NCI-H1436 (cell line): ENCODE results near the gene UBE2J2.

ENCODE experiments used
- DNase-seq: peaks from one replicate; lab custom pipeline; 2025; lab: John Stamatoyannopoulos, UW

The UBE2J2 gene

DNA sequence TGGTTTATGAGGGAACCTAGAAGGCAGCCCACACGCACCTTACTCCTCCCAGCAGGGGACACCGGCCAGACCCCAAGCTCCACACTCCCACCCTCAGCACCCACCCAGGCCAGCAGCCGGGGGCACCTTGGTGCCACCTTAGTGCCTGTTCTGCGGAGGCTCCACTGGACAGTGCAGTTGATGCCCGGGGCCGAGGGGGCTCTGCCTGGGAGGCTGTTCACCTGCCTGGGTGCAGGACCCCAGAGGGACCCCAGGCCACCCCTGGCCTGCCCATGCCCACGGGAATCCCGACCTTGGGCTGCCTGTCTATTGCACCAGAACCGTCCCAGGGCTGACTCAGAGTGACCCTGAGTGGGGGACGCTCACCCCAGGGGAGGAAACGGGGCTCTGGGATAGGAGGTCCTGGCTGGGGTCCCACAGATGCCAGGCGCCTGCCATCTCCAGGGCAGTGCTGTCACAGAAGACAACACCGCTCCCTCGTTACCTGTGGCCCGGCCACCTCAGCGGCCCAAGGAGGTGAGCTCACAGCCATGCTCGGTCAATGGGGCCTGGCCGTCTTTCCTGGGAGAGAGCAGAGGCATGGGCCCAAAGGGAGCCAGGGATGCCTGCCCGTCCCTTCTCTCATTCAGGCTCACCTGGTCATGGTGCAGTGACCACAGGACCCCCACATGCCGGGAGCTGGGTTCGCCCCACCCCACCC lies 7.3 kb upstream of the UBE2J2 start:
- DNase-seq, result no peak

DNA sequence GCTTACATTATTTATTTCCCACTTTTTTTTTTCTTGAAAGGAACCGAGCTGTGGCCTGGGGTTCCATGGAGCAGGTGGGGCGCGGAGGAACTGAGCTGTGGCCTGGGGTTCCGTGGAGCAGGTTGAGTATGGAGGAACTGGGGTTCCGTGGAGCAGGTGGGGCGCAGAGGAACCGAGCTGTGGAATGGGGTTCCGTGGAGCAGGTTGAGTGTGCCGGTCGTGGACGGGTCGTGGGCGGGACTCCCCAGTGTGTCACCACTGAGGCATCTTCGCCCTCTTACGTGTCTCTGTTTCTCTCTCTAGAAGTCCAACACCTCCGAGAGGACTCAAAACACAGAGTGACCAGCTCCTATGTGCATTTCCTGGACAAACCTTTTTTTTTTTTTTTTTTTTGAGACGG lies 5.4 kb upstream of the UBE2J2 start:
- DNase-seq, result no peak

DNA sequence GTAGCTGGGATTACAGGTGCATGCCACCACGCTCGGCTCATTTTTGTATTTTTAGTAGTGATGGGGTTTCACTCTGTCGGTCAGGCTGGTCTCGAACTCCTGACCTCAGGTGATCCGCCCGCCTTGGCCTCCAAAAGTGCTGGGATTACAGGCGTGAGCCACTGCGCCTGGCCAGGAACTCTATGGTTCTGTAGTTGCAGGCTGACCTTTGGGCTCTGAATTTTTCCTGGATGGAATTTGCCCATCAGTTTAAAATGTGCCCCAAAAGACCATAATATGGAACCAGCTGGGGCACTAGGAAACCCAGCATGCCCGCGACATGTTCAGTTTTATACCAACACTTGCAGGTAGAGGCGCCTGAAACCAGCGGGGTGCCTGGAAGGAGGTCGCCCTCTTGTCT lies 5.0 kb upstream of the UBE2J2 start:
- DNase-seq, result no peak

DNA sequence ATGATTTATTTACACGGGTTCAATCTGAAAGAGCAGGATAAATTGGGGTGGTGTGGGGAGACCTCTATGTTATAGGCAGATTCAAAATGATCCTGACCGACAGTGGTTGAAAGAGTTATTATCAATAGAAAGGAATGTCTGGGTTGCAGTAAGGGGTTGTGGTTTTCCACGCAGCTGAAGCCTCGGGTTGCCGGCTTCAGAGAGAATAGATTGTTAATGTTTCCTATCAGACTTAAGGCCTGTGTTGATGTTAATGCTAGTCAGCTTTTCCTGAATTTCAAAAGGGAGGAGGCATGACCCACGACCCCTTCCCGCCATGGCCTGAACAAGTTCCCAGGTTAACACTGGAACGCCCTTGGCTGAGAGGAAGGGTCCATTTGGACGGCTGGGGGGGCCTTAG lies 2.2 kb upstream of the UBE2J2 start:
- no peak for DNase-seq

DNA sequence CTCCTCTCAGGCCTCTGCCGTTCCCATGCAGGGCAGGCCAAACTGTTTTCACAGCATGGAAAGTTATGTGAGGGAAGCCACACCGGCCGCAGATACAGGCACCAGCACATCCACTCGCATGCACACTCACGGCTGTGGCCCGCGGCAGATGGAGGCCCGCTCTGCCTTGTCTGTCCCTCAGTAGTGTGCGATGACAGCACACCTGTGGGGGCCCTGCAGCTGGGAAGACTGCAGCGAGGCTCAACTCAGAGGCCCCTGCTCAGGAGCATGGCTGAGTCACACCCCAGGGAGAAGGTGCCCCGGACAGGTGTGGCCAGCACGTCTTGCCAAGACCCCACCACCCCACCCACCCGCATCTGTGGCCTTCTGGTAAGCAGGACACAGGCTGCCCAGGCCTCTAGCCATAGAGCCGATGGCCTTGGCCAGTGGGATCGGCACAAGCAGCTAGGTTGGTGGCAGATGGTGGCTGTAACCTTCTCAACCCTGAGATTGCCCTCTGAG lies 1.3 kb upstream of the UBE2J2 start:
- no peak for DNase-seq

DNA sequence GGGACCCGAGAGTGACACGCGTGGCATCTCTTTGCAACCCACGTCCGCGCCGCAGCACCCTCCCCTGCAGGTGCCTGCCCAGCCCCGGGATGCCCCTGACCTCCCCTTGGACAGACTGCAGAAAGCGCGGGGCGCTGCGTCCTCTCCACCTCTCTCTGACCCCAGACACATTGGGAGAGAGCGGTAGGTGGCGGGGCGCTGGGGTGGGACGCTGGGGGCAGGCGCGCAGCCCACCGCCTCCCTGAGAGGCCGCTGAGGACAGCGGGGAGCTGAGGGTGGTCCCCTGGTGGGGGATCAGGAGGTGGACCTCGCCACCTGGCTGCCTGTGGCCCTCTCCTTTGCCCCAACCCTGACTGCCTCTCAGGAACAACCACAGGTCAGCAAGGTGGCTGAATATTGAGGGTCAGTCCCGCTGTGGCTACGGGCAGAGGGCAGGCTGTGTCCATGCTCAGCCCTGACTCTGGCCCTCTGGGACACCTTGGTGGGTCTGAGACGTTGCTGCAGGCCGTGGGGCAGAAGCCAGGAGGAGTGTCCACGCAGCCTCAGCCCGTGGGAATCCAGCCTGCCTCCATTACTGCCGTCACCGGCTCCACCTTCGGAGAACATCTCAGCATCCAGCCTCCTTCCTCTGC lies 761 bp upstream of the UBE2J2 start:
- DNase-seq, result no peak

DNA sequence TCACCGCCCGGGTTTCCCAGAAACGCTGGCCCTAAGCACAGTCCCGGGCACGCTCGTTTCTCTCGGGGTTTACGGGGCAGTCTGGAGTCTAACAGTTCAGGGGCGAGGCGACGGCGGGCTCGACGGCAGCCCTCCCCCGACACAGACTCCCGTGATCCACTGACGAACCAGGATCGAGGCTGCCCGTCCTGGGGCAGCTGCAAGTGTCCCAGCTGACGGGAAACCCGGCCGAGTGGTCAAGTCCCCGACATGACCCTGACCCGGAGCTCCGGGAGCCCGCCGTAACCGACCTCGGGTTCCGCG lies 494 bp downstream of the UBE2J2 start:
- DNase-seq, result no peak

DNA sequence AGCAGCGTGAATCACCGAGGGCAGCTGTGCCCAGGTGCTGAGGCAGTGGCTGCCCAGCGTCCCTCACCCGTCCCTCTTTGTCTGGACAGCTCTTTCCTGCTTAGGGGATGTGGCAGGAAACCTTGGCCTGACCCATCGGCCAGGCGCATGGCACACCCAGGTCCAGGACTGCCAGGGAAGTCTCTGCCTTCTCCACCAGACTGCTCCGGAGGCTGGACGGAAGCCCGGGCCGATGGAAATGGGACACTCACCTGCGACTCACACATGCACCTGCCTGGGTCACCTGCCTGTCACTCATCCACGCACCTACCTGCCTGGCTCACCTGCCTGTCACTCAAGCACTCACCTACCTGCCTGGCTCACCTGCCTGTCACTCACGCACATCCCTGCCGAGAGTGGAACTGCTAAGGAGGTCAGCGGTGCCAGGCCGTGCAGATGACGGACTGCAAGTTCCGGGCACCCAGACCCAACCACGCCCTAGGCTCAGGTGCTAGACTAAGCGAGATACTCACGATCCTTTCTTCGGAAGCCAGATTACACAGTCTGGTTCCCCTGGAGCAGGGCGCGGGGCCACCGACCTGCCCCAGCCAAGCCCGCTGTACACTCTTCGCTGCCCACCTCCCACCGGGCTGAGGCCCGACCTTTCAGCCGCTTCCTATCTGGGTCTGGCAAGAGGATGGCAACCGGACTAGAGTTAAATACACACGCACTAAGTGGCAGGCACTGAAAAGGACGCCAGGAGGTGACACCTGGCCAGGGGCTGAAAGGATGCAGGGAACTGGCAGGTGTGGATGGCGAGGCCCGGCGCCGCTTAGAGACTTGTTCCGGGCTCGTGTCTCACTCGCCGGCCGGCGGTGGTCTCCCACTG lies 1.1 kb downstream of the UBE2J2 start:
- DNase-seq, result no peak

DNA sequence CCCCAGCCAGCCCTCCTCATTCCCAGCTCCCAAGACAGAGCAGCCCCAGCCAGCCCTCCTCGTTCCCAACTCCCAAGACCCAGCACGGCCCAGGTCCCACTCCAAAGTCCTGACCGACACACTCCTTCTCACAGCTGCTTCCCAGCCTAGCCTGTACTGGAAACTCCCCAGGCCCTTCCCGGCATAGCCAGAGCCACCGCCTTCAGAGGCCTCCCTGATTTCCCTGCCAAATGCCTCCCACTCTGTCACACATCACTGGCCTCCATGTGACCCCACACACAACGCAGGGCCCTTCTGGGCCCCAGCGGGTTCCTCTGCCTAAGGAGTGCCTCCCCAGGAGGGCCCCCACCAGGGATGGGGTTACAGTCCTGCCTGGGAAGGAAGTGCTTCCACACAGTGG lies 2.8 kb downstream of the UBE2J2 start:
- DNase-seq, result no peak

DNA sequence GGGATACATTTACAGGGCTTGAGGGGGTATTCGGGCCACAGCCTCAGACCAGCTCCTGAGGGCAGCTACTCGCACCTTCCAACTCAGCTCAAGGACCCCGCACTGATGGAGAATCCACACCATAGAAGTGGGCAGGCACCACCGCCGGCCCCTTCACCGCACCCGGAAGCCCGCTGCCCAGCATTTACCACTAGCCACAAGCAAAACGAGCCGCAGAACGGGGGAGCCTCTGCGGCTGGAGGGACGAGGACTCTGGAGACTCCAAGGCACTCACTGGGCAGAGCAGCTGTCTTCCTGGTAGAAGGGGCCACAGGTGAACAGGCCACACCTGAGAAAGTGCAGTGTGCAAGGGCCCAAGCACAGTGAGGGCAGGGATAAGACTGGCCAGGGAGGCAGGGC lies 5.4 kb downstream of the UBE2J2 start:
- DNase-seq, result no peak

DNA sequence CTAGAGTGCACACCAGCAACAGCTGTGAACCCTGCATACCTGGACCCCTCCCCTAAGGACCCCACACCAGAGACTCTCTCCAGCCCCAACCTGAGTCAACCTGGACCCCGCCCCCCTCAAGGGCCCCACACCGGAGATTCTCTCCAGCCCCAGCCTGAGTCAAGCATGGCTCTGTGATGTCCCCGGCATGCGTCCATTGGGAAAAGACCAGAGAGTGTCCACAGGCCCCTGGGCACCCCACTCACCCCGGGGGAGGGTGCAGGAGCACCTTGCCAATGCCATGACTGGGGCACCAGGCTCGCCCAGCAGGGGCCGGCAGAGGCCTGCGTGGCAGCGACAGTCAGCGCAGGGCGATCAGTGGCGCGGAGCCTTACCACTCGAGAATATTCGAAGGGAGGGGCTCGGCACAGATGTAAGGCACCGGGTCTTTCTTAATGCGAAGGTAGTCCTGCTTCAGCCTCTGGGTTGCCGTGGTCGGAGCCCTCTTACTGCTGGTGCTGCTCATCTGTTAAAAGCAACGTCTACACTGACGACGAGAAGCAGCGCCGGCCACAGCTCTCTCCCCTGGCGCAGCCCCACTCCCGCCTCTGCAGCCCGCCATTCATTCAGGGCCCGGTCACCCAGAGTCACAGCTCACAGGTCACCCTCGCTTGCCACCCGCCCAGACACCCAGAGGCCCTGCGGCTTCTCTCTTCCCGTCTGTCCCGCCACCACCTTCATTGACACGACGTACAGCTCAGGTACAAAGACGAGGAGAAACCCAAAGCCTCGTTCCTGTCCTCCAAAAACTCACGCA lies 6.0 kb downstream of the UBE2J2 start:
- no peak for DNase-seq

DNA sequence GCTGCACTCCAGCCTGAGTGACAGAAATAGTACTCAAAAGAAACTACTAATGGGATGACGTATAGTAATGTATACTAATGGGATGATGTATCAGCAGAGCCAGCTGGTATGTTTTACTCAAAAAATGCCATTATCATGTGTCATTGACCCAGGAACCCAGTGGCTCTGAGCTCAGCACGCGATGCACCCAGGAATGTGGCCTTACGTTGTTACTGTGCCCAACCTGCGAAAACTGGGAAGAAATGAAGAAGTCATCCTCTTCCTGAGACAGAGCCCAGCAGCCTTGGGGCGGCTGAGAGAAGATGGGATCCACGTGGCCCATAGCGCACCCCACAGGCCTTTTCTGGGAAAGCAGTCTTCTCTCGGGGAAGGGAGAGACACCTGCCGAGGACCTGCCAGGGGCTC lies 8.8 kb downstream of the UBE2J2 start:
- DNase-seq, result no peak

DNA sequence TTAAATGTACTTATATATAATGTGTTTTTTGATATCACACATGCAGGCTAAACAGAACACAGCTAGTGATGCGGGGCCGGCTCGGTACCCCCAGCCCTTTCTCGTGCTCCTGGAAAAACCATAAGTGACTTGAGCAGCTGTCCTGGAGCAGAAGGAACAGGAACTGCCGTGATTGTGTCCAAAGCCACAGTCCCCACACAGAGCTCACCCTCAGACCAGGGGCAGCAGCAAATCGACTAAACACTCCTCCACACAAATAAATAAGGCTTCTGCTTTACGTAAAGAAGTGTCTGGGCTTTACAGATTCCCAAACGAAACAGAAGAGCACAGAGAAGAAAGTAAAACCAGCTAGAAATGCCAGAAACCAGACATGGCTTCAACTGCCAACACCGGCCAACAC lies 9.6 kb downstream of the UBE2J2 start:
- no peak for DNase-seq

DNA sequence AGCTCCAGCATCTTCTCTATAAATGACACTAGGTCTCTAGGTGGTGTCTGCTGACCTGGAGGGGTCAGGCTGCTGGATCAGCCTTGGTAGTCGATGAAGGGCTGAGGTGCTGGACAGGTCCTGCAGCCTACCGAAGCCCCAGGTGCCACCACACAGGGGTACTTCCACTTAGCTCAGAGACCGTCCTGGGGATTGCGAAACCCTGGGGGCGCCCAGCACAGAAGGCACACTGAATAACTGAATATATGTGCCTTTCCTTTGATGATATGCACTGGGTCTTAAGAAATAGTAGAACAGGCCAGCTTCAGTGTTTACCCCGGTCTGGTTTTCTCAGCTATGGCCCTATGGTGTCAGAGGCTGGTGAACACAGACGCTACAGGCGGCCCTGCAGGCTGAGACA lies 10.9 kb downstream of the UBE2J2 start:
- no peak for DNase-seq

DNA sequence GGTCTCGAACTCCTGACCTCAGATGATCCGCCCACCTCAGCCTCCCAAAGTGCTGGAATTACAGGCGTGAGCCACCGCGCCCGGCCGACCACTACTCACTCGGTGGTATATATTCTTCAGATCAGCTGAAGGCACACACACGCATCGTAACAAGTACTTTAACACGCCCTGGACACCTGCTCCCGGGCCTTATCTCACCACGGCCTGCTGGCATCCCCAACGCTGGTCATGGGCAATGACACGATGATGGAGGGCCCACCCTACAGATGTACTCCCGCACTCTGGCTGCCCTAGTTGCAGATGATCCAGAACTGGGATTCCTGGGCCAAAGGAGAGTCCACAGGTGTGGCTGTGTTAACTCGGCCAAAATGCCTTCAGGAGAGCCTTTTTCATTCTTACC lies 11.6 kb downstream of the UBE2J2 start:
- no peak for DNase-seq

DNA sequence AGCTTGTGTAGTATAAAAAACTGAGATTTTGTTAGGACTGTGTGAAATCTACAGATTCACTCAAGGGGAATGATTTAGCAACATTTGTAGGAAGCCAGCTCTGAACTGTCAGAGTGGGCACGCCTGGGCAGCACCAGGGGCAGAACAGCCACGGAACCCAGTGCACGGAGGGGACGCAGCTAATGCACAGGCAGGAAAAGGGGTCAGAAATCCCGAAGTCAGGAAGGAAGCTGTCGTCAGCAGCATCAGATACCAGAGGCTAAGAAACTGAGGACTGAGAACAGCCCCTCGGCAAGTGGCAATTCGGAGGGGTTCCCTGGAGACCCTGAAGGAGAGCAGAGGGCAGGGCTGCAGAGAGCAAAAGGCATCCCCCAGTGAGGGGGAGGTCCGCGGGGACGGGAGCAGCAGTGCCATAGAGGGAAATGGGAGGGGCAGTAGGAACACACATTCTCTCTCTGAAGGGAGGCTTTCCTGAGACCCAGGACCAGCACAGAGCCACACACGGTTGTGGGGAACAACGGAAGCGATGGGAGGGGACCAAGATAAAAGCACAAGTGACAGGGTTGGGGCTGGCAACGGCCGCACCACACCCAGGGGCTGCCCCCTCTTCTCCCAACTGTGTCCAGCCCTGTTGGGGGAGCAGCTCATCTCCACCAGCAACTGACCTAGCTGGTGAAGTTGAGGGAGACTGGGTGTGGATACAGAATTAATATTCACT lies 12.7 kb downstream of the UBE2J2 start:
- no peak for DNase-seq

DNA sequence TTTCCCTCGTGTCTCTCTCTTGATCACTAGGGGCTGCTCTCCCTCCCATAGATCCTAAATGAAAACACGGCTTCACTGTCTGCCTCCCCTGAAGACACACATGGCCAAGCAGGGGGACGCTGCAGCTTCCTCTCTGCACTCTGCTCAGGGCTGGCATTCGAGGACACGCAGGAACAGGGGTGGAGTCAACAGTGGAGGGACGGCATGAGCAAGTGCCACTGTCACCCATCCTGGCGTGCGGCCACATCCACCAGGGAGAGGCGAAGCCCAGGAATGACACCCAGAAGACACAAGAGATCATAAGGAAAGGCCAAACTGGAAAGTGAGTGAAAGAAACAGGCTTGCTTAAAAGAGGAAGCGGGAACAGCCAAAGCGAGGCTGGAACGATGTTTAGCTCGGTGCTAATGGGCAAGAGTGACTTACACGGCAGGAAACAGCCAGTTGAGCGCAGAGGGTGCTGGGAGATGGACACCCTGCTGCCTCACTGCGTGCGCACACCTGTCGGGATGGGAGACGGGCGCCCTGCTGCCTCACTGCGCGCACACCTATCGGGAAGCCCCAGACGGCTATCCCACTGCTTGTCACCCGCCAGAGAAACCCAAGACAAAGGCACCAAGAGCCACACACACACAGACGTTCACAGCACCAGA lies 13.6 kb downstream of the UBE2J2 start:
- no peak for DNase-seq

DNA sequence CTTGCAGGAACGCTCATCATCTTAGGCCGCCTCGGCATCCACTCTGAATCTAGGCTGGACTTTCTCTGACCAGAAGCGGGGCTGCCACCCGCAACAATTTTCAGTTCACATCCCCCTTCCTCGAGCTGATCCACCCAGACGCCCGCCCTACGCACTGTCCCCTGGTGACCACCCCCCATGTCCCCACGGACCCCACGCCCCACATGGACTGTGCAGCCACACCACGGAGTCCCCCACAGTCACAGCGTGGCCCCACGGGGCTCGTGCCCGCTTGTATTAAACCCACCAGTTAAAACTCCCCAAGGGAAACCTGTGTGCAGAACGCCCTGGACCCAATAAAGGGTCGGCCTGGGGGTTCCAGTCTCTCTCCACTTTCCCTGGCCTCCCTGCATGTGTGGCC lies 14.1 kb downstream of the UBE2J2 start:
- no peak for DNase-seq

DNA sequence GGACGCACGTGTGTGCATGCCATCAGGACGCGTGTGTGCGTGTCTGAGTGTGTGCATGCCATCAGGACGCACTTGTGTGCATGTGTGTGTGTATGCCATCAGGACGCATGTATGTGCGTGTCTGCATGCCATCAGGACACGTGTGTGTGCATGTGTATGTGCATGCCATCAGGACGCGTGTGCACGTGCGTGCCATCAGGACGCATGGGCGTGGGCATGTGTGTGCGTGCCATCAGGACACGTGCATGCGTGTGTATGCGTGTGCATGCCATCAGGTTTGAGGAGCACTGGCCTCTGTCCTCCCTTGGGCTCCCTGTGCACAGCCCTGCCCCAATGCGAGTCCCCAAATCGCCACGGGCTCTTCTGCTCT lies 14.6 kb downstream of the UBE2J2 start:
- no peak for DNase-seq

DNA sequence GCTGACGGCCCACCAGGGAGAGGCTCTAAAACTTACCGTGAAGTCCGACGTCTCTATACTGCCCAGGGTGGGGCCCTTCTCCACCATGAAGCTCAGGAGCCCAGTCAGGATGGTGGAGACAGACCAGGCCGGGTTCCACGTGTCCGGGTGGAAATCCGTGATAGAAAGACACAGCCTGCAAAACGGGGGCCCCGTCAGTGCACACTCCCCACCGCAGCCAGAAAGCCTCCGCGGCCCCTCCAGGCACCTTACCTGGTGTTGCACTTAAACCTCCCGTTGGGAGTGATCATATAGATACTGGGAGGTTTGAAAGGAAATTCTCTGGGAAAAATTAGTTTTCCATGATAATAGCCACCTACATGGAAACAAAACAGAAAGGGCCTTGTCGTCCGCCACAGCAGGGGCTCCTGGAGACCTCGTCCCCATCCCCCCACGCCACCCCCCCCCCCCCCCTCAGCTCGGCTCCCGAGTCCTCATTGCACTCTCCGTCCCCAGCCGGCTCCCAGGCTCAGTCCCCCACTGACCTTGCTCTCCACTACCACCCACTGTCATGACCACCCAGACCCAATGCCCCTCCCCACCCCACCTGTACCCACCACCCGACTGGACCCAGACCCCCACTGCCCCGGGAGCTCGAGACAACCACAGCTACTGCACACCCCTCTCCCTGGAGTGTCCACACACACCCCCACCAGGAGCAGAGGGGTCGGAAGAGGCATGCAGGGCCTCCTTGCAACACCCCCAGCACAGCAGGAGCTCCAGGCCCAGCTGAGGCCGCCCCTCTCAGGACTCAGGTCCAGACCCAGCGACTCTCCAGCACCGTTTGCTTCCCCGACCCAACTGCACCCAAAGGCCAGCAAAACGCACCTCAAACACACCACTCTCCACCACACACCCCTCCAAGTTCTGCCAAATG lies 16.4 kb downstream of the UBE2J2 start:
- DNase-seq, result no peak
